Measurements from ENCODE around the gene CCDC40. TPM values are rescaled to one million over a fixed set of nuclear protein-coding genes. Genes with fewer than 3 reads are reported as not detected.

The CCDC40 gene
- total and polyA plus RNA-seq, 2 of the 13 experiments (the other 11 are each of a cell fraction or from before 2014, with no cell fraction given) = 4.1 to 5.5 TPM

GRCh38 chr17:79992649-79993389 is 43.6 kb upstream of the CCDC40 start (continued):
- TF ChIP-seq BRCA1 (CRISPR knock-in tag; IDR thresholded peaks at IDR 0.05) = no peak; the same call in 1 of the 2 replicates
- no peak for TF ChIP-seq RXRB (CRISPR knock-in tag; IDR thresholded peaks at IDR 0.05; ENCODE audit: borderline replicate concordance)
- no peak for TF ChIP-seq REXO4 (CRISPR knock-in tag; IDR thresholded peaks at IDR 0.05; ENCODE audit: borderline replicate concordance)
- TF ChIP-seq AHDC1 (CRISPR knock-in tag; IDR thresholded peaks at IDR 0.05; ENCODE audit: borderline replicate concordance) = no peak
- 0 out of 2 replicates have a peak, but pooled peaks have one; percentile 61 for TF ChIP-seq TRIM24 (CRISPR knock-in tag; IDR thresholded peaks at IDR 0.05)
- peak; percentile 66; the same call in 1 of the 2 replicates for TF ChIP-seq ZFP36L1 (CRISPR knock-in tag; IDR thresholded peaks at IDR 0.05)
- no peak for TF ChIP-seq MXD4 (CRISPR knock-in tag; IDR thresholded peaks at IDR 0.05)
- TF ChIP-seq AFF4 (CRISPR knock-in tag; IDR thresholded peaks at IDR 0.05) = 0 out of 2 replicates have a peak, but pooled peaks have one; percentile 18
- peak; percentile 4; the same call in 1 of the 2 replicates for TF ChIP-seq CHCHD3 (CRISPR knock-in tag; IDR thresholded peaks at IDR 0.05)
- TF ChIP-seq ZC3H4 (CRISPR knock-in tag; IDR thresholded peaks at IDR 0.05; ENCODE audit: borderline replicate concordance) = peak; percentile 100
- TF ChIP-seq PHF21A (CRISPR knock-in tag; IDR thresholded peaks at IDR 0.05) = no peak
- peak; percentile 40; the same call in 1 of the 2 replicates for TF ChIP-seq ZNF687 (CRISPR knock-in tag; IDR thresholded peaks at IDR 0.05)
- TF ChIP-seq RBFOX2 (IDR thresholded peaks at IDR 0.05; ENCODE audit: low read depth, low read length) = no peak
